ENCODE results near the gene VWF.

The VWF gene

DNA sequence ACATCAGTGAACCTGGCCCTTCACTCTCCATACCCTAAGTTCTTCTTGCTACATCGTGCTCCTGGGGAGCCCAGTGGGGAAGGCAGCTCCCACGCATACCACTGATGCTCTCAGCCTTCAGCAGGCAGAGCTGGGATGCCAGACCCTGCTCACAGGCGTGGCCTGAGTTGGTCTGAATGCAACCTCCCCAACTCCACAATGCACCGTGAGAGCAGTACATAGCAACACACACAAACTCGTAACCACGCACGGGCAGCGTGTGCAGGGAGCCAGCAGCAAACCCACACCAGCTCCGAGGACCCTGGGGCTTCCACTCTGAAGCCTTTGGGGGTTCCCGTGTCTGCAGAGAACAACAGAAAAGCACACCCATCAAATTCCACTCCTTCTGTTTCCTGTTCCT is 216.7 kb downstream of the VWF start:
- Histone ChIP-seq H3K9me3 (replicated peaks; ENCODE audit: insufficient read depth, low read length) (no peaks in the 10 kb centered on the region), H4K20me1 (ENCODE audit: insufficient read depth, low read length) (no peaks in the 10 kb centered on the region), H3K36me3 (replicated peaks; ENCODE audit: insufficient read depth, low read length) (no peaks in the 10 kb centered on the region), H3K27me3 (replicated peaks; ENCODE audit: insufficient read depth, low read length) (no peaks in the 10 kb centered on the region), H2AFZ (ENCODE audit: low read length) (no peak overlapping the region), H3K4me3 (ENCODE audit: low read length) (no peak overlapping the region), H3K4me2 (ENCODE audit: low read depth, low read length) (no peak overlapping the region), H3K4me1 (ENCODE audit: low read length) (no peaks in the 10 kb centered on the region), H3F3A (ENCODE audit: insufficient read depth, low read length) (no peaks in the 10 kb centered on the region), H3K9me2 (replicated peaks; ENCODE audit: insufficient read depth, low read length) (no peaks in the 10 kb centered on the region), H3K9ac (ENCODE audit: low read length) (no peak overlapping the region), H3K79me2 (ENCODE audit: low read length) (no peaks in the 10 kb centered on the region), H3K27ac (ENCODE audit: low read length) (no peak overlapping the region)
- no peak for DNase-seq
- TF ChIP-seq CTCF (IDR thresholded peaks at IDR 0.05; ENCODE audit: low read length) (no peak), EZH2 (optimal IDR thresholded peaks at IDR 0.05; ENCODE audit: low read depth, low read length) (no peak), EZH2phosphoT487 (IDR thresholded peaks at IDR 0.05; ENCODE audit: low read length) (no peak)

GRCh38 chr12:5905757-5906156 is 218.7 kb downstream of the VWF start:
- Histone ChIP-seq H3K36me3 (replicated peaks; ENCODE audit: insufficient read depth, low read length) (no peaks in the 10 kb centered on the region), H3F3A (ENCODE audit: insufficient read depth, low read length) (no peaks in the 10 kb centered on the region), H4K20me1 (ENCODE audit: insufficient read depth, low read length) (no peaks in the 10 kb centered on the region), H3K9me2 (replicated peaks; ENCODE audit: insufficient read depth, low read length) (no peaks in the 10 kb centered on the region), H3K4me2 (ENCODE audit: low read depth, low read length) (no peak overlapping the region), H3K79me2 (ENCODE audit: low read length) (no peaks in the 10 kb centered on the region), H3K9ac (ENCODE audit: low read length) (no peak overlapping the region), H3K27me3 (replicated peaks; ENCODE audit: insufficient read depth, low read length) (no peaks in the 10 kb centered on the region), H3K27ac (ENCODE audit: low read length) (no peak overlapping the region), H3K4me1 (ENCODE audit: low read length) (no peaks in the 10 kb centered on the region), H2AFZ (ENCODE audit: low read length) (no peak overlapping the region), H3K9me3 (replicated peaks; ENCODE audit: insufficient read depth, low read length) (no peaks in the 10 kb centered on the region), H3K4me3 (ENCODE audit: low read length) (no peak overlapping the region)
- no peak for DNase-seq
- TF ChIP-seq CTCF (IDR thresholded peaks at IDR 0.05; ENCODE audit: low read length) = no peak
- no peak for TF ChIP-seq EZH2phosphoT487 (IDR thresholded peaks at IDR 0.05; ENCODE audit: low read length)
- TF ChIP-seq EZH2 (optimal IDR thresholded peaks at IDR 0.05; ENCODE audit: low read depth, low read length) = no peak

DNA sequence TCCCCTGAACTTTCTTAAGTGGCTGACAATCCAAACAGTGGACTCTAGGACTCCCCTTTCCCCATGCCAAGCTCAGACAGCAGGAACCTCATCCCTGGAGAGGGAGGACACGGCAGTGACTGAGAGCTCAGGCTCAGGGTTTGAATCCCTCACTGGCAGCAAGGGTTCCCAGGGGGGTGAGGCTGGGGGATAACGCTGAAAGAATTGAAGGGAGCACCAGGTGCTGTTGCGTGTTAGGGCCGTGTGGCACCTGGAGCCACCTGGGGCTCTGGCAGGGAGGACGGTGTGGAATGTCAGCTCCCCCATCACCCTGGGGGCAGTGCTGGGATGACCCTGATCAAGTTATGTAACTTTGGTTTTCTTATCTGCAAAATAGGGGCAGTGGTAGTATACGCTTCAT is 219.5 kb downstream of the VWF start:
- H3K9ac ChIP-seq (ENCODE audit: low read length) = no peak overlapping the region
- no peak overlapping the region for H3K4me3 ChIP-seq (ENCODE audit: low read length)
- H3K9me3 ChIP-seq (replicated peaks; ENCODE audit: insufficient read depth, low read length) = no peaks in the 10 kb centered on the region
- no peaks in the 10 kb centered on the region for H3K9me2 ChIP-seq (replicated peaks; ENCODE audit: insufficient read depth, low read length)
- no peak overlapping the region for H3K27ac ChIP-seq (ENCODE audit: low read length)
- H3K36me3 ChIP-seq (replicated peaks; ENCODE audit: insufficient read depth, low read length) = no peaks in the 10 kb centered on the region
- H2AFZ ChIP-seq (ENCODE audit: low read length) = no peak overlapping the region
- H3K4me2 ChIP-seq (ENCODE audit: low read depth, low read length) = no peak overlapping the region
- DNase-seq = no peak
- no peaks in the 10 kb centered on the region for H4K20me1 ChIP-seq (ENCODE audit: insufficient read depth, low read length)
- H3K4me1 ChIP-seq (ENCODE audit: low read length) = no peaks in the 10 kb centered on the region
- H3K79me2 ChIP-seq (ENCODE audit: low read length) = no peaks in the 10 kb centered on the region
- TF ChIP-seq EZH2phosphoT487 (IDR thresholded peaks at IDR 0.05; ENCODE audit: low read length) (no peak), EZH2 (optimal IDR thresholded peaks at IDR 0.05; ENCODE audit: low read depth, low read length) (no peak)
- no peaks in the 10 kb centered on the region for H3F3A ChIP-seq (ENCODE audit: insufficient read depth, low read length)
- no peaks in the 10 kb centered on the region for H3K27me3 ChIP-seq (replicated peaks; ENCODE audit: insufficient read depth, low read length)

- Histone ChIP-seq H3K27ac (ENCODE audit: low read length) (no peak overlapping the region), H3K9me3 (replicated peaks; ENCODE audit: insufficient read depth, low read length) (no peaks in the 10 kb centered on the region), H3K4me3 (ENCODE audit: low read length) (no peak overlapping the region), H3K9ac (ENCODE audit: low read length) (no peak overlapping the region), H4K20me1 (ENCODE audit: insufficient read depth, low read length) (no peaks in the 10 kb centered on the region), H3K4me1 (ENCODE audit: low read length) (no peaks in the 10 kb centered on the region), H3F3A (ENCODE audit: insufficient read depth, low read length) (no peaks in the 10 kb centered on the region), H3K36me3 (replicated peaks; ENCODE audit: insufficient read depth, low read length) (no peaks in the 10 kb centered on the region), H3K79me2 (ENCODE audit: low read length) (no peaks in the 10 kb centered on the region), H3K27me3 (replicated peaks; ENCODE audit: insufficient read depth, low read length) (no peaks in the 10 kb centered on the region), H3K9me2 (replicated peaks; ENCODE audit: insufficient read depth, low read length) (no peaks in the 10 kb centered on the region), H3K4me2 (ENCODE audit: low read depth, low read length) (no peak overlapping the region), H2AFZ (ENCODE audit: low read length) (no peak overlapping the region)
- DNase-seq = no peak
- TF ChIP-seq EZH2phosphoT487 (IDR thresholded peaks at IDR 0.05; ENCODE audit: low read length) (no peak), CTCF (IDR thresholded peaks at IDR 0.05; ENCODE audit: low read length) (no peak), EZH2 (optimal IDR thresholded peaks at IDR 0.05; ENCODE audit: low read depth, low read length) (no peak)
Observed at GRCh38 chr12:5904441-5904840, 220.0 kb downstream of the VWF start.

Measured in MM.1S (cell line).